Loucy (cell line): Measurements from ENCODE around the gene CRACR2A.

Source experiments
- EZH2phosphoT487 ChIP-seq: fragments of 200-600 bp; IDR thresholded peaks from 2 replicates; pipeline ENCODE4 v1.6.1; 2018; ENCODE audit warnings: antibody characterized with exemption, mild to moderate bottlenecking, moderate library complexity, borderline replicate concordance
- TF ChIP-seq, protein P1 (sequence below): fragments of 200-600 bp; sonication (generic); conservative IDR thresholded peaks from 2 replicates; pipeline ENCODE4 v1.5.1; 2014; ENCODE audit warnings: mild to moderate bottlenecking, antibody characterized with exemption, low read length

DNA sequence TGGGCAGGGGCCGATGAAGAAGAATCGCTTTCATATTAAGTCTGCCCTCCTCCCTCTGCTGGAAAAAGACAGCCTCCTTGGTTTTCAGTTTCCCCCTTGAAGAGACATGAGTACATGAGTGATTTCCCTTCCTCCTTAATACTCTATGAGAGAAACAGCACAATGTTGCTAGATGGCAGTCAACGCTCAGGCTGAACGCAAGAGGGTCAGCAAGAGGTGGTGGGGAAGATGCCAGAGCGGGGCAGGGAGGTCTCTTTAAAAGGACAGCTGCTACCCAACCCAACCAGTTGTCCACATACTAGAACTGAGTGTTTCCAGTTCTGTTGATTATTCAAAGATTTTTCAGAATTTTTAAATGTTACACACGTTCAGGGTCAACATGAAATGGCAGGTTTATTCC lies 22.8 kb downstream of the CRACR2A start:
- TF ChIP-seq, protein P1, sequence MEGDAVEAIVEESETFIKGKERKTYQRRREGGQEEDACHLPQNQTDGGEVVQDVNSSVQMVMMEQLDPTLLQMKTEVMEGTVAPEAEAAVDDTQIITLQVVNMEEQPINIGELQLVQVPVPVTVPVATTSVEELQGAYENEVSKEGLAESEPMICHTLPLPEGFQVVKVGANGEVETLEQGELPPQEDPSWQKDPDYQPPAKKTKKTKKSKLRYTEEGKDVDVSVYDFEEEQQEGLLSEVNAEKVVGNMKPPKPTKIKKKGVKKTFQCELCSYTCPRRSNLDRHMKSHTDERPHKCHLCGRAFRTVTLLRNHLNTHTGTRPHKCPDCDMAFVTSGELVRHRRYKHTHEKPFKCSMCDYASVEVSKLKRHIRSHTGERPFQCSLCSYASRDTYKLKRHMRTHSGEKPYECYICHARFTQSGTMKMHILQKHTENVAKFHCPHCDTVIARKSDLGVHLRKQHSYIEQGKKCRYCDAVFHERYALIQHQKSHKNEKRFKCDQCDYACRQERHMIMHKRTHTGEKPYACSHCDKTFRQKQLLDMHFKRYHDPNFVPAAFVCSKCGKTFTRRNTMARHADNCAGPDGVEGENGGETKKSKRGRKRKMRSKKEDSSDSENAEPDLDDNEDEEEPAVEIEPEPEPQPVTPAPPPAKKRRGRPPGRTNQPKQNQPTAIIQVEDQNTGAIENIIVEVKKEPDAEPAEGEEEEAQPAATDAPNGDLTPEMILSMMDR: no peak
- TF ChIP-seq EZH2phosphoT487: no peak
